ENCODE results near the gene OTX2.

GRCh38 chr14:56811593-56812363 is 1.5 kb upstream of the OTX2 start:
- TF ChIP-seq, protein P1, sequence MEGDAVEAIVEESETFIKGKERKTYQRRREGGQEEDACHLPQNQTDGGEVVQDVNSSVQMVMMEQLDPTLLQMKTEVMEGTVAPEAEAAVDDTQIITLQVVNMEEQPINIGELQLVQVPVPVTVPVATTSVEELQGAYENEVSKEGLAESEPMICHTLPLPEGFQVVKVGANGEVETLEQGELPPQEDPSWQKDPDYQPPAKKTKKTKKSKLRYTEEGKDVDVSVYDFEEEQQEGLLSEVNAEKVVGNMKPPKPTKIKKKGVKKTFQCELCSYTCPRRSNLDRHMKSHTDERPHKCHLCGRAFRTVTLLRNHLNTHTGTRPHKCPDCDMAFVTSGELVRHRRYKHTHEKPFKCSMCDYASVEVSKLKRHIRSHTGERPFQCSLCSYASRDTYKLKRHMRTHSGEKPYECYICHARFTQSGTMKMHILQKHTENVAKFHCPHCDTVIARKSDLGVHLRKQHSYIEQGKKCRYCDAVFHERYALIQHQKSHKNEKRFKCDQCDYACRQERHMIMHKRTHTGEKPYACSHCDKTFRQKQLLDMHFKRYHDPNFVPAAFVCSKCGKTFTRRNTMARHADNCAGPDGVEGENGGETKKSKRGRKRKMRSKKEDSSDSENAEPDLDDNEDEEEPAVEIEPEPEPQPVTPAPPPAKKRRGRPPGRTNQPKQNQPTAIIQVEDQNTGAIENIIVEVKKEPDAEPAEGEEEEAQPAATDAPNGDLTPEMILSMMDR (IDR thresholded peaks at IDR 0.05) = no peak
- no peak for TF ChIP-seq POLR2AphosphoS5 (IDR thresholded peaks at IDR 0.05)

Data from suprapubic skin (tissue), 3 donors.